Gastroesophageal sphincter (tissue), 4 donors: ENCODE measurements around the gene KCNAB1. TPM values are rescaled to one million over a fixed set of nuclear protein-coding genes. Genes with fewer than 3 reads are reported as not detected.

Experiments used
- ATAC-seq: fragments of 150-250 bp; one replicate; pipeline ENCODE4 v1.9.1; 2016; ENCODE audit warnings: mild to moderate bottlenecking, moderate library complexity
- H3K27ac ChIP-seq, 4 donors: fragments of 200-600 bp; sonication (generic) in 3 of 4; 1 replicate in 3 of 4; 2 replicates in 1 of 4; pipeline ENCODE4 v1.5.1; 2016 to 2019
- H3K27me3 ChIP-seq: fragments of 200-600 bp; sonication (generic); one replicate; pipeline ENCODE4 v1.5.1; 2019
- H3K36me3 ChIP-seq, 2 donors: fragments of 200-600 bp; sonication (generic); one replicate each; pipeline ENCODE4 v1.5.1; 2019; ENCODE audit warnings: control low read depth in 1 of 2
- H3K4me1 ChIP-seq, 3 donors: fragments of 200-600 bp; sonication (generic); 1 replicate in 2 of 3; 2 replicates in 1 of 3; pipeline ENCODE4 v1.5.1; 2016 to 2019; ENCODE audit warnings: control low read depth in 2 of 3
- H3K4me3 ChIP-seq, 2 donors: fragments of 200-600 bp; sonication (generic); one replicate each; pipeline ENCODE4 v1.5.1; 2019; ENCODE audit warnings: mild to moderate bottlenecking in 1 of 2, moderate library complexity in 1 of 2
- H3K9me3 ChIP-seq, 3 donors: fragments of 200-600 bp; sonication (generic); one replicate each; pipeline ENCODE4 v1.5.1; 2017 to 2019; ENCODE audit warnings: control low read depth in 2 of 3
- CTCF ChIP-seq, 4 experiments: fragments of 200-600 bp in 2 of 4; fragments of 450-650 bp in 2 of 4; sonication (generic) in 1 of 4; IDR thresholded peaks; one replicate each; pipeline ENCODE4 v1.5.1; 2017 to 2019; ENCODE audit warnings: antibody characterized with exemption in 4 of 4, mild to moderate bottlenecking in 2 of 4, moderate library complexity in 2 of 4
- EP300 ChIP-seq: sonication (generic); formaldehyde crosslinking; IDR thresholded peaks from one replicate; pipeline ENCODE4 v1.6.1; 2017; ENCODE audit warnings: antibody characterized with exemption, mild to moderate bottlenecking
- POLR2A ChIP-seq, 2 donors: fragments of 450-650 bp; IDR thresholded peaks; one replicate each; pipeline ENCODE4 v1.6.1; 2017; ENCODE audit warnings: antibody characterized with exemption in 2 of 2, mild to moderate bottlenecking in 2 of 2, moderate library complexity in 1 of 2
- POLR2AphosphoS5 ChIP-seq: sonication (generic); formaldehyde crosslinking; IDR thresholded peaks from one replicate; pipeline ENCODE4 v1.6.1; 2017; ENCODE audit warnings: antibody characterized with exemption
- WGBS, 2 donors: methylation state at CpG; one replicate each; pipeline ENCODE4 v1.1.5; 2018; ENCODE audit warnings: low coverage in 1 of 2; 5-methylcytosine and 5-hydroxymethylcytosine counted together
- total RNA-seq, 4 donors: library from RNA; depleted of rRNA; stranded (reverse); fragments of >200 nt; gene quantifications; one replicate each; pipeline ENCODE4 v1.1.0, GENCODE V29; 2016

Gene KCNAB1
- total RNA-seq, 4 donors from 2014 or later = 0.31 to 6.3 (median 1.9) TPM

GRCh38 chr3:156108616-156109015 is 11.8 kb upstream of the KCNAB1 start:
- no peak for ATAC-seq
- WGBS, 2 donors = 65 to 71% methylated on average over 3 of the region's 3 CpGs
- Histone ChIP-seq H3K4me1 (no peaks in the 10 kb centered on the region), H3K27me3 (no peaks in the 10 kb centered on the region), H3K36me3 (no peaks in the 10 kb centered on the region), H3K4me3 (no peak overlapping the region), H3K27ac (no peak overlapping the region), H3K9me3 (no peaks in the 10 kb centered on the region)
- no peak for TF ChIP-seq EP300
- TF ChIP-seq CTCF (IDR thresholded peaks at IDR 0.05) = no peak

DNA sequence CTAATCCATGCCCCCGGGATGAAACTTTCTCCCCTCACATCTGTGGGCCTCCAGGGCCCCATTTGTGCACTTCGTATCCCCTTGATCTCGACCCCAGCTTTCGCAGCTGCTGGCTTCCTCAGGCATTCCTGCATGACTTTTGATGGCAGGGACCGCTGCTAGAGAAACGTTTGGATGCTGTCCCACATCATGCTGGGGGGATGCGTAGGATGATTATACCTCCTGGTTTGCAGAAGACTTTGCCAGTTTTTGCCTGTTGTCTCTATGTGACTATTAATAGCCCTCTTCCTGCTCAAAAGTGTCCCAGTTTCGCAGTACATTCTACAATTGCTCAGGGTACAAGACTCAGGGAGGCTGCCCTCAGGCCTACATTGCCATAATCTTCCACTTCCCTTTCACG is 10.4 kb upstream of the KCNAB1 start:
- Histone ChIP-seq H3K4me3 (no peak overlapping the region), H3K27me3 (no peaks in the 10 kb centered on the region), H3K27ac (no peak overlapping the region), H3K4me1 (no peaks in the 10 kb centered on the region), H3K36me3 (no peaks in the 10 kb centered on the region), H3K9me3 (no peaks in the 10 kb centered on the region)
- TF ChIP-seq POLR2AphosphoS5 (no peak), POLR2A (IDR thresholded peaks at IDR 0.05) (no peak), CTCF (IDR thresholded peaks at IDR 0.05) (no peak), EP300 (no peak)
- 59 to 67% methylated on average over 6 to 8 of the region's 9 CpGs for WGBS, 2 donors
- ATAC-seq = no peak

DNA sequence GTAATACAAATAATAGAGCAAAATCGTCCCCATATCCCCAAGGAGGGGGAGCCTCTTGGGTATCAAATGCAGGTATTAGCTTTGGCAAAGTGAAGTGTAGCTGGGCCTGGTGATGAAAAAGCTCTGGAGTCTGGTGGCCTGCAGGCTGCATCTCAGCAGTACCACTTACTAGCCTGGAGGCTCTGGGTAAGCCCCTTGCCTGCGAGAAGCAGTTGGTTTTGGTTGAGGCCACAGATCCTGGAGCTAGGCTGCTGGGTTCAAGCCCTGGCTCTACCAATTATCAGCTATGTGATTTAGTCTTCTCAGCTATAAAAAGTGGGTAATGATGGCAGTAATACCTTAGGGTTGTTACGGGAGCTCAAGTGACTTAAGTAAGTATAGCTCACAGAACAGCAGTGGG is 6.1 kb downstream of the KCNAB1 start:
- no peaks in the 10 kb centered on the region for H3K4me1 ChIP-seq
- no peak for TF ChIP-seq CTCF (IDR thresholded peaks at IDR 0.05)
- no peak for TF ChIP-seq POLR2A (IDR thresholded peaks at IDR 0.05)
- TF ChIP-seq POLR2AphosphoS5 = no peak
- no peak for TF ChIP-seq EP300
- H3K9me3 ChIP-seq = no peaks in the 10 kb centered on the region
- ATAC-seq = no peak
- 80 to 83% methylated on average over 2 of the region's 3 CpGs for WGBS, 2 donors
- H3K4me3 ChIP-seq = no peak overlapping the region
- H3K36me3 ChIP-seq = no peaks in the 10 kb centered on the region
- no peaks in the 10 kb centered on the region for H3K27me3 ChIP-seq
- H3K27ac ChIP-seq = no peak overlapping the region

DNA sequence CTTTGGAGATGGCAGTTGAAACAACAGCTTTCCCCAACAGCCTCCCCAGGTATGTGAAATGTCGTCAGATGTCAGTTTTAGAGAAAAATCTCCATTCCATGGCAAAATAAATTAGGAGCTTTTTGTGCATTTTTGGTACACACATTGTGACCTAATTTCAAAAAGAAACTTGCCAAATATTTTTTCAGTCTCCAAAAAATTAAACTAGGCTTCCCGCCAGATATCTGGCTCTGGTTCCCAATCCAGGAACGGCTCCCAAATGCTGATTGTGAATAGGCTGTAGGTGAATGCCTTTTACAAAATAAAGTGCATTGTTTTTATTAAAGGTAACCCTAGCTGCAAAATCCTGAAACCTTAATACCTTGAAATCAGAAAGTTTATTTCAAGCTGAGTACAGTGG is 10.9 kb downstream of the KCNAB1 start:
- H3K9me3 ChIP-seq = no peaks in the 10 kb centered on the region
- TF ChIP-seq CTCF (IDR thresholded peaks at IDR 0.05) (no peak), EP300 (no peak), POLR2AphosphoS5 (no peak), POLR2A (IDR thresholded peaks at IDR 0.05) (no peak)
- H3K36me3 ChIP-seq = no peaks in the 10 kb centered on the region
- ATAC-seq = no peak
- no peaks in the 10 kb centered on the region for H3K27me3 ChIP-seq
- H3K4me3 ChIP-seq = no peak overlapping the region
- H3K27ac ChIP-seq = no peak overlapping the region
- WGBS, 2 donors = 32 to 54% methylated on average over 3 of the region's 3 CpGs
- no peaks in the 10 kb centered on the region for H3K4me1 ChIP-seq

DNA sequence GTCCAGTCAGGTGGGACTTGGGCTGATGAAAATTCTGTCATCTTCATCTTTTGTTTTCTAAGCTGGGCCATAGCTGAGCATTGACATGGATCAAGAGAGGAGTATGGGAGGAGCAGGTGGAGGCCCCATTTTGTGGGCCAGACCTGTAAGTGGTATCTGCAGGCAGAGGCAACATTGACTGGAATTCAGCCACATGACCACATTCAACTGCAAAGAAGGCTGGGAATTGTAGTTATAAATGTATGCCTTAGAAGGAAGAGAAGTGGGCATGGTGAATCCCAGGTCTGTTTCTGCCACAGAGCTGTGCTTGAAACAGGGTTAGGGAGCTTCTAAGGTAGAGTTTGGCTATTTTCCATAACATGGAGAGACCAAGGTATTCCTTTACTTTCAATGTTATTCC is 11.4 kb downstream of the KCNAB1 start:
- no peak for ATAC-seq
- no peaks in the 10 kb centered on the region for H3K27me3 ChIP-seq
- no peak overlapping the region for H3K4me3 ChIP-seq
- H3K27ac ChIP-seq = no peak overlapping the region
- no peaks in the 10 kb centered on the region for H3K36me3 ChIP-seq
- TF ChIP-seq CTCF (IDR thresholded peaks at IDR 0.05) = no peak
- no peak for TF ChIP-seq EP300
- TF ChIP-seq POLR2AphosphoS5 = no peak
- TF ChIP-seq POLR2A (IDR thresholded peaks at IDR 0.05) = no peak
- H3K4me1 ChIP-seq = no peaks in the 10 kb centered on the region
- H3K9me3 ChIP-seq = no peaks in the 10 kb centered on the region
